GM18867 (cell line): ENCODE data around the gene PRRT1.

Experiments used
- ATAC-seq: cut with Tn5 transposase; IDR thresholded peaks from one replicate; pipeline ENCODE4 v1.9.1; 2021; ENCODE audit warnings: mild to moderate bottlenecking, moderate library complexity; ENCODE audit not compliant: unreplicated experiment

Gene PRRT1

GRCh38 chr6:32175711-32176475 lies 24.2 kb upstream of the PRRT1 start, which contains the start of gene AGPAT1:
Gene AGPAT1 (minus strand): TSS chr6:32176084. CDS start chr6:32171496, 4,588 bp downstream.
- peak; percentile 43 for ATAC-seq

GRCh38 chr6:32175322-32175710 lies 23.6 kb upstream of the PRRT1 start:
- no peak for ATAC-seq

GRCh38 chr6:32174416-32174815 lies 22.7 kb upstream of the PRRT1 start:
- no peak for ATAC-seq

- no peak for ATAC-seq
Observed at GRCh38 chr6:32173051-32173727, 21.4 kb upstream of the PRRT1 start.

GRCh38 chr6:32171234-32171633 lies 19.5 kb upstream of the PRRT1 start:
- ATAC-seq = no peak

GRCh38 chr6:32170294-32170693 lies 18.6 kb upstream of the PRRT1 start:
- no peak for ATAC-seq

- no peak for ATAC-seq
Observed at GRCh38 chr6:32168807-32169591, 17.3 kb upstream of the PRRT1 start.

GRCh38 chr6:32168350-32168749 lies 16.6 kb upstream of the PRRT1 start:
- ATAC-seq = no peak

- ATAC-seq = no peak
Observed at GRCh38 chr6:32167761-32168262, 16.1 kb upstream of the PRRT1 start.

- ATAC-seq = no peak
Observed at GRCh38 chr6:32167154-32167760, 15.5 kb upstream of the PRRT1 start.

- no peak for ATAC-seq
Observed at GRCh38 chr6:32166411-32167061, 14.8 kb upstream of the PRRT1 start.

GRCh38 chr6:32164295-32164694 lies 12.6 kb upstream of the PRRT1 start, which contains the start of gene EGFL8:
Gene EGFL8 (plus strand): TSS chr6:32164595. CDS start chr6:32166166, 1,571 bp downstream.
- no peak for ATAC-seq

GRCh38 chr6:32163559-32164258 lies 12.0 kb upstream of the PRRT1 start:
- ATAC-seq = no peak

- no peak for ATAC-seq
Observed at GRCh38 chr6:32158052-32158451, 6.3 kb upstream of the PRRT1 start.

GRCh38 chr6:32156891-32157290 lies 5.2 kb upstream of the PRRT1 start:
- no peak for ATAC-seq

GRCh38 chr6:32154514-32155161 lies 2.9 kb upstream of the PRRT1 start:
- ATAC-seq = peak; percentile 51

- ATAC-seq = peak; percentile 20
Observed at GRCh38 chr6:32153564-32154513, 2.1 kb upstream of the PRRT1 start, which contains the start of gene PPT2. Gene PPT2 (plus strand): TSS chr6:32154141. CDS start chr6:32154595, 454 bp downstream.
